ENCODE results near the gene ATP6V0E1.

- TF ChIP-seq, protein P1, sequence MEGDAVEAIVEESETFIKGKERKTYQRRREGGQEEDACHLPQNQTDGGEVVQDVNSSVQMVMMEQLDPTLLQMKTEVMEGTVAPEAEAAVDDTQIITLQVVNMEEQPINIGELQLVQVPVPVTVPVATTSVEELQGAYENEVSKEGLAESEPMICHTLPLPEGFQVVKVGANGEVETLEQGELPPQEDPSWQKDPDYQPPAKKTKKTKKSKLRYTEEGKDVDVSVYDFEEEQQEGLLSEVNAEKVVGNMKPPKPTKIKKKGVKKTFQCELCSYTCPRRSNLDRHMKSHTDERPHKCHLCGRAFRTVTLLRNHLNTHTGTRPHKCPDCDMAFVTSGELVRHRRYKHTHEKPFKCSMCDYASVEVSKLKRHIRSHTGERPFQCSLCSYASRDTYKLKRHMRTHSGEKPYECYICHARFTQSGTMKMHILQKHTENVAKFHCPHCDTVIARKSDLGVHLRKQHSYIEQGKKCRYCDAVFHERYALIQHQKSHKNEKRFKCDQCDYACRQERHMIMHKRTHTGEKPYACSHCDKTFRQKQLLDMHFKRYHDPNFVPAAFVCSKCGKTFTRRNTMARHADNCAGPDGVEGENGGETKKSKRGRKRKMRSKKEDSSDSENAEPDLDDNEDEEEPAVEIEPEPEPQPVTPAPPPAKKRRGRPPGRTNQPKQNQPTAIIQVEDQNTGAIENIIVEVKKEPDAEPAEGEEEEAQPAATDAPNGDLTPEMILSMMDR (IDR thresholded peaks at IDR 0.05) = no peak
- TF ChIP-seq POLR2A (IDR thresholded peaks at IDR 0.05) = no peak
- no peak for TF ChIP-seq POLR2AphosphoS5 (IDR thresholded peaks at IDR 0.05)
Observed at GRCh38 chr5:172985596-172985995, 2.0 kb downstream of the ATP6V0E1 start.

Measured in breast epithelium (tissue), 3 donors.